AG08395 (cell line): Measurements from ENCODE around the gene TLX3.

Experiments used
- DNase-seq: peaks from one replicate; pipeline ENCODE4 v3.0.0; 2012; ENCODE audit warnings: mixed read lengths, low spot score

The TLX3 gene

GRCh38 chr5:171306166-171306565, 2.9 kb upstream of the TLX3 start:
- no peak for DNase-seq

- DNase-seq: no peak
Measured at GRCh38 chr5:171306781-171307591, 2.1 kb upstream of the TLX3 start.

GRCh38 chr5:171307789-171308452, 1.1 kb upstream of the TLX3 start:
- no peak for DNase-seq

- DNase-seq: no peak
Measured at GRCh38 chr5:171309276-171310211, 496 bp downstream of the TLX3 start.

- no peak for DNase-seq
Measured at GRCh38 chr5:171310212-171310818, 1.3 kb downstream of the TLX3 start.

- DNase-seq: no peak
Measured at GRCh38 chr5:171310819-171311321, 1.8 kb downstream of the TLX3 start.

GRCh38 chr5:171311322-171312077, 2.5 kb downstream of the TLX3 start:
- no peak for DNase-seq

- no peak for DNase-seq
Measured at GRCh38 chr5:171312129-171312974, 3.3 kb downstream of the TLX3 start.

- DNase-seq: no peak
Measured at GRCh38 chr5:171313481-171314206, 4.6 kb downstream of the TLX3 start.

GRCh38 chr5:171314728-171315385, 5.8 kb downstream of the TLX3 start:
- peak; percentile 26 for DNase-seq

GRCh38 chr5:171315386-171315891, 6.4 kb downstream of the TLX3 start:
- no peak for DNase-seq

- DNase-seq: no peak
Measured at GRCh38 chr5:171315925-171316257, 6.8 kb downstream of the TLX3 start.

GRCh38 chr5:171316258-171317121, 7.4 kb downstream of the TLX3 start:
- no peak for DNase-seq

- no peak for DNase-seq
Measured at GRCh38 chr5:171317230-171317629, 8.2 kb downstream of the TLX3 start.

- no peak for DNase-seq
Measured at GRCh38 chr5:171318026-171318425, 9.0 kb downstream of the TLX3 start.

GRCh38 chr5:171321447-171321846, 12.4 kb downstream of the TLX3 start:
- DNase-seq: no peak

GRCh38 chr5:171322527-171322926, 13.5 kb downstream of the TLX3 start:
- no peak for DNase-seq

GRCh38 chr5:171323007-171323406, 14.0 kb downstream of the TLX3 start:
- DNase-seq: no peak
